A549 (cell line): ENCODE data around the gene ZNF398.

Experiments
- CEBPB ChIP-seq, 2 experiments: fragments of >200 bp in 1 of 2; sonication (Bioruptor Twin) in 1 of 2; formaldehyde crosslinking in 1 of 2; IDR thresholded peaks; 2 replicates each; pipeline ENCODE4 v1.6.1; 2012 to 2016
- TF ChIP-seq, protein P1 (sequence below): fragments of >200 bp; sonication (Bioruptor Twin); formaldehyde crosslinking; IDR thresholded peaks from 3 replicates; pipeline ENCODE4 v1.5.1; 2016

DNA sequence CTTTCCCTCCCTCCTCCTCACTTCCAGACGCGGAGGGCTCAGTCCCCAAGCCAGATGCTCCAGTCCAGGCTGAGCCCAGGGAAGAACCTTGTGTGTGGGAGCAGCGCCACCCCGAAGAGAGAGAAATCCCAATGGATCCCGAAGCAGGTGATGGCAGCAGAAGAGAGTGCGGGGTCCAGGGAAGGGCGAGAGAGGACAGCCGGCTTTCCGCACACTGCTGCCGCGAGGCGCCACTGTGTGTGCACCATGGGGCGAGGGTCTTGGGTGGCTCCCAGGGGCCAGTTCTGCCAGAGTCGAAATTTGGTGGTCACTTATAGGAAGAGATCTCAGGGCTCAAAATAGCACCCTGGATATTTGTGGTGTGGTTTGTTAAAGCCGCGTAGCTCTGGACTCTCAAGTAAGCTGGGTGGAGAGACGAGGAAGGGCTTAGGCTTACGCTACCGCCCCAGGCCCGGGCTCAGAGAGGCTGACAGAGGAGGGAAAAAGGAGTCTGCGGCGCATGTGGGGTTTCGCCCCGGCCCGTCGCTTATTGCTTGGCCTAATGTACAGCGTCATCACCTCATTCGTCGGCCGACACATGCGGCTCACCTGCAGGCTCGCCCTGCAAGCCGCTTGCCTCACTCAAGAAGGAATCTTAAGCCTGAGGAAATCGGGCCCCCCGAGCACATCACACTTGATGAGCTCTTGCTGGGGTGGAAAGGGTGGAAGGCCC, 60.2 kb downstream of the ZNF398 start:
- TF ChIP-seq, protein P1, sequence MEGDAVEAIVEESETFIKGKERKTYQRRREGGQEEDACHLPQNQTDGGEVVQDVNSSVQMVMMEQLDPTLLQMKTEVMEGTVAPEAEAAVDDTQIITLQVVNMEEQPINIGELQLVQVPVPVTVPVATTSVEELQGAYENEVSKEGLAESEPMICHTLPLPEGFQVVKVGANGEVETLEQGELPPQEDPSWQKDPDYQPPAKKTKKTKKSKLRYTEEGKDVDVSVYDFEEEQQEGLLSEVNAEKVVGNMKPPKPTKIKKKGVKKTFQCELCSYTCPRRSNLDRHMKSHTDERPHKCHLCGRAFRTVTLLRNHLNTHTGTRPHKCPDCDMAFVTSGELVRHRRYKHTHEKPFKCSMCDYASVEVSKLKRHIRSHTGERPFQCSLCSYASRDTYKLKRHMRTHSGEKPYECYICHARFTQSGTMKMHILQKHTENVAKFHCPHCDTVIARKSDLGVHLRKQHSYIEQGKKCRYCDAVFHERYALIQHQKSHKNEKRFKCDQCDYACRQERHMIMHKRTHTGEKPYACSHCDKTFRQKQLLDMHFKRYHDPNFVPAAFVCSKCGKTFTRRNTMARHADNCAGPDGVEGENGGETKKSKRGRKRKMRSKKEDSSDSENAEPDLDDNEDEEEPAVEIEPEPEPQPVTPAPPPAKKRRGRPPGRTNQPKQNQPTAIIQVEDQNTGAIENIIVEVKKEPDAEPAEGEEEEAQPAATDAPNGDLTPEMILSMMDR: no peak
- no peak for TF ChIP-seq CEBPB (IDR thresholded peaks at IDR 0.05)
